ENCODE results near the gene SPATS1. TPM values are rescaled to one million over a fixed set of nuclear protein-coding genes. Genes with fewer than 3 reads are reported as not detected.

The SPATS1 gene
- total and polyA plus RNA-seq, 2 of the 13 experiments (the other 11 are each of a cell fraction or from before 2014, with no cell fraction given) = not detected

DNA sequence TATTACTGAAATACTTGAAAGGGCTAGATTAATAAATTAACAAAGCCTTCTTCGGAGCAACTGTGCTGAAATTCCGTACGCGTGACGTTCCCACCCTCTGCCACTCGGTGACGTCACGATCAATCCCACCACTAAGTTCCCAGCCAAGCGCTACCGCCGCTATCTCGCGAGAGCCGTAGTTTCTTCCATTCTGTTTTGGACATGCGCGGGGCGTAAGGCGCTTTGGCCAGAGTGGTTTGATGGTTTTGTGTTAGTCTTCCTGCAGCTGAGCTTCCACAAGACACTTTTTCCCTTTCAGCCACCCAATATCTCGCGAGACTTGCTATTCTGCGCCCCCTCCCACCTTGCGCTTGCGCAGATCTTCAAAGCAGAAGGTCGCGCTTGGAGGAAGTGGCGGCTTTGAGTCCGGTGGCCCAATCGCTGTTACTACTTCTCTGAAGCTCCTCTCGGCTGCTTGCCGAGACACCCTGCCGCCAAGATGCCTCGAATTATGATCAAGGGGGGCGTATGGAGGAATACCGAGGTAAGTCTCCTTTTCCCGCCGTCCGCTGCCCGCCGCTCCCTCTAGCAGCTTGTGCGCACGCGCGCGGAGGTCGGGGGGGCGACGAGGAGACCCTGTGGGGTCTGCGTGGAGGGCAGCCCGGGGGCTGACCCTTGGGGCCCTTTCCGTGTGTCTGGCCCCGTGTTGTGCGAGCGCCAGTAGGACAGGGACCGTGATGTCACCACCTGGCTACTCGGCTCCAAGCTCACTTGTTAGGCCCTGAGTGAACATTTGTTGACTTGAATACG, 45.1 kb downstream of the SPATS1 start, which contains the start of gene CDC5L (continued):
- TF ChIP-seq MYNN (CRISPR knock-in tag; IDR thresholded peaks at IDR 0.05; ENCODE audit: low read depth) (peak; percentile 92), FLYWCH1 (CRISPR knock-in tag; IDR thresholded peaks at IDR 0.05) (no peak), ZNF205 (CRISPR knock-in tag; IDR thresholded peaks at IDR 0.05) (peak; percentile 88; the same call in 1 of the 2 replicates), SMARCE1 (IDR thresholded peaks at IDR 0.05; ENCODE audit: borderline replicate concordance) (no peak), NFE2 (CRISPR knock-in tag; IDR thresholded peaks at IDR 0.05) (no peak), PHF20 (CRISPR knock-in tag; IDR thresholded peaks at IDR 0.05) (peak; percentile 82), SOX5 (CRISPR knock-in tag; IDR thresholded peaks at IDR 0.05; ENCODE audit: borderline replicate concordance) (peak; percentile 46; the same call in 1 of the 2 replicates), CCDC6 (CRISPR knock-in tag; IDR thresholded peaks at IDR 0.05) (peak; percentile 21; the same call in 1 of the 2 replicates), NPAS2 (CRISPR knock-in tag; IDR thresholded peaks at IDR 0.05; ENCODE audit: borderline replicate concordance) (no peak), FOXM1 (CRISPR knock-in tag; IDR thresholded peaks at IDR 0.05) (no peak), SIN3B (IDR thresholded peaks at IDR 0.05; ENCODE audit: low read length) (no peak; the same call in 1 of the 2 replicates), ZNF672 (CRISPR knock-in tag; IDR thresholded peaks at IDR 0.05) (no peak), SKI (IDR thresholded peaks at IDR 0.05; ENCODE audit: partially characterized antibody) (no peak), PCBP1 (IDR thresholded peaks at IDR 0.05; ENCODE audit: borderline replicate concordance, low read depth, low read length) (0 out of 2 replicates have a peak, but pooled peaks have one; percentile 47), NR2C2 (CRISPR knock-in tag; IDR thresholded peaks at IDR 0.05; ENCODE audit: borderline replicate concordance) (peak; percentile 80), AGO1 (IDR thresholded peaks at IDR 0.05; ENCODE audit: low read depth, low read length, poor library complexity, severe bottlenecking) (peak; percentile 44), ZNF569 (CRISPR knock-in tag; IDR thresholded peaks at IDR 0.05; ENCODE audit: borderline replicate concordance) (0 out of 2 replicates have a peak, but pooled peaks have one; percentile 82), ZNF101 (CRISPR knock-in tag; IDR thresholded peaks at IDR 0.05; ENCODE audit: borderline replicate concordance, low read depth) (0 out of 2 replicates have a peak, but pooled peaks have one; percentile 63), ADNP (CRISPR knock-in tag; IDR thresholded peaks at IDR 0.05) (no peak), ZNF263 (CRISPR knock-in tag; IDR thresholded peaks at IDR 0.05) (peak; percentile 63; the same call in 1 of the 2 replicates)
- TF ChIP-seq, protein P1, sequence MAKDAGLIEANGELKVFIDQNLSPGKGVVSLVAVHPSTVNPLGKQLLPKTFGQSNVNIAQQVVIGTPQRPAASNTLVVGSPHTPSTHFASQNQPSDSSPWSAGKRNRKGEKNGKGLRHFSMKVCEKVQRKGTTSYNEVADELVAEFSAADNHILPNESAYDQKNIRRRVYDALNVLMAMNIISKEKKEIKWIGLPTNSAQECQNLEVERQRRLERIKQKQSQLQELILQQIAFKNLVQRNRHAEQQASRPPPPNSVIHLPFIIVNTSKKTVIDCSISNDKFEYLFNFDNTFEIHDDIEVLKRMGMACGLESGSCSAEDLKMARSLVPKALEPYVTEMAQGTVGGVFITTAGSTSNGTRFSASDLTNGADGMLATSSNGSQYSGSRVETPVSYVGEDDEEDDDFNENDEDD (CRISPR knock-in tag; IDR thresholded peaks at IDR 0.05; ENCODE audit: borderline replicate concordance) = peak; percentile 94
- TF ChIP-seq, protein P2, sequence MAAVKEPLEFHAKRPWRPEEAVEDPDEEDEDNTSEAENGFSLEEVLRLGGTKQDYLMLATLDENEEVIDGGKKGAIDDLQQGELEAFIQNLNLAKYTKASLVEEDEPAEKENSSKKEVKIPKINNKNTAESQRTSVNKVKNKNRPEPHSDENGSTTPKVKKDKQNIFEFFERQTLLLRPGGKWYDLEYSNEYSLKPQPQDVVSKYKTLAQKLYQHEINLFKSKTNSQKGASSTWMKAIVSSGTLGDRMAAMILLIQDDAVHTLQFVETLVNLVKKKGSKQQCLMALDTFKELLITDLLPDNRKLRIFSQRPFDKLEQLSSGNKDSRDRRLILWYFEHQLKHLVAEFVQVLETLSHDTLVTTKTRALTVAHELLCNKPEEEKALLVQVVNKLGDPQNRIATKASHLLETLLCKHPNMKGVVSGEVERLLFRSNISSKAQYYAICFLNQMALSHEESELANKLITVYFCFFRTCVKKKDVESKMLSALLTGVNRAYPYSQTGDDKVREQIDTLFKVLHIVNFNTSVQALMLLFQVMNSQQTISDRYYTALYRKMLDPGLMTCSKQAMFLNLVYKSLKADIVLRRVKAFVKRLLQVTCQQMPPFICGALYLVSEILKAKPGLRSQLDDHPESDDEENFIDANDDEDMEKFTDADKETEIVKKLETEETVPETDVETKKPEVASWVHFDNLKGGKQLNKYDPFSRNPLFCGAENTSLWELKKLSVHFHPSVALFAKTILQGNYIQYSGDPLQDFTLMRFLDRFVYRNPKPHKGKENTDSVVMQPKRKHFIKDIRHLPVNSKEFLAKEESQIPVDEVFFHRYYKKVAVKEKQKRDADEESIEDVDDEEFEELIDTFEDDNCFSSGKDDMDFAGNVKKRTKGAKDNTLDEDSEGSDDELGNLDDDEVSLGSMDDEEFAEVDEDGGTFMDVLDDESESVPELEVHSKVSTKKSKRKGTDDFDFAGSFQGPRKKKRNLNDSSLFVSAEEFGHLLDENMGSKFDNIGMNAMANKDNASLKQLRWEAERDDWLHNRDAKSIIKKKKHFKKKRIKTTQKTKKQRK (IDR thresholded peaks at IDR 0.05; ENCODE audit: low read length) = no peak
- TF ChIP-seq, protein P3, sequence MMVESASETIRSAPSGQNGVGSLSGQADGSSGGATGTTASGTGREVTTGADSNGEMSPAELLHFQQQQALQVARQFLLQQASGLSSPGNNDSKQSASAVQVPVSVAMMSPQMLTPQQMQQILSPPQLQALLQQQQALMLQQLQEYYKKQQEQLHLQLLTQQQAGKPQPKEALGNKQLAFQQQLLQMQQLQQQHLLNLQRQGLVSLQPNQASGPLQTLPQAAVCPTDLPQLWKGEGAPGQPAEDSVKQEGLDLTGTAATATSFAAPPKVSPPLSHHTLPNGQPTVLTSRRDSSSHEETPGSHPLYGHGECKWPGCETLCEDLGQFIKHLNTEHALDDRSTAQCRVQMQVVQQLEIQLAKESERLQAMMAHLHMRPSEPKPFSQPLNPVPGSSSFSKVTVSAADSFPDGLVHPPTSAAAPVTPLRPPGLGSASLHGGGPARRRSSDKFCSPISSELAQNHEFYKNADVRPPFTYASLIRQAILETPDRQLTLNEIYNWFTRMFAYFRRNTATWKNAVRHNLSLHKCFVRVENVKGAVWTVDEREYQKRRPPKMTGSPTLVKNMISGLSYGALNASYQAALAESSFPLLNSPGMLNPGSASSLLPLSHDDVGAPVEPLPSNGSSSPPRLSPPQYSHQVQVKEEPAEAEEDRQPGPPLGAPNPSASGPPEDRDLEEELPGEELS (CRISPR knock-in tag; IDR thresholded peaks at IDR 0.05) = peak; percentile 60
- TF ChIP-seq, protein P4, sequence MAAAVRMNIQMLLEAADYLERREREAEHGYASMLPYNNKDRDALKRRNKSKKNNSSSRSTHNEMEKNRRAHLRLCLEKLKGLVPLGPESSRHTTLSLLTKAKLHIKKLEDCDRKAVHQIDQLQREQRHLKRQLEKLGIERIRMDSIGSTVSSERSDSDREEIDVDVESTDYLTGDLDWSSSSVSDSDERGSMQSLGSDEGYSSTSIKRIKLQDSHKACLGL (CRISPR knock-in tag; IDR thresholded peaks at IDR 0.05) = peak; percentile 88; the same call in 1 of the 2 replicates

Data from HepG2 (cell line).